SK-N-SH treated with all-trans-retinoic acid at 6 μM for 48 hours (cell line): Measurements from ENCODE around the gene RASGRF2.

ENCODE experiments used
- ATAC-seq: fragments of 200-7000 bp; cut with Tn5 transposase; 3 replicates; pipeline ENCODE4 v1.9.1; 2020; ENCODE audit warnings: mild to moderate bottlenecking, moderate library complexity
- BACH2 ChIP-seq: fragments of 250-450 bp; sonication (Bioruptor Pico); IDR thresholded peaks from 2 replicates; pipeline ENCODE4 v1.9.0; 2021; ENCODE audit warnings: mild to moderate bottlenecking, borderline replicate concordance
- CREB5 ChIP-seq: fragments of 250-450 bp; sonication (Bioruptor Pico); IDR thresholded peaks from 2 replicates; pipeline ENCODE4 v1.5.1; 2020; ENCODE audit warnings: low read depth, mild to moderate bottlenecking, moderate library complexity
- CSRNP3 ChIP-seq: fragments of 250-450 bp; sonication (Bioruptor Pico); IDR thresholded peaks from 2 replicates; pipeline ENCODE4 v1.5.1; 2021; ENCODE audit warnings: mild to moderate bottlenecking, moderate library complexity
- GLIS3 ChIP-seq: fragments of 250-450 bp; sonication (Bioruptor Pico); IDR thresholded peaks from 2 replicates; pipeline ENCODE4 v1.5.0; 2020; ENCODE audit warnings: mild to moderate bottlenecking, moderate library complexity
- ISL1 ChIP-seq: fragments of 250-450 bp; sonication (Bioruptor Pico); IDR thresholded peaks from 2 replicates; pipeline ENCODE4 v2.1.2; 2022; ENCODE audit warnings: mild to moderate bottlenecking, moderate library complexity
- PATZ1 ChIP-seq: fragments of 250-450 bp; sonication (Bioruptor Pico); IDR thresholded peaks from 2 replicates; pipeline ENCODE4 v1.8.0; 2020; ENCODE audit warnings: mild to moderate bottlenecking, moderate library complexity, borderline replicate concordance
- PPARA ChIP-seq: fragments of 250-450 bp; sonication (Bioruptor Pico); IDR thresholded peaks from 2 replicates; pipeline ENCODE4 v1.5.0; 2020; ENCODE audit warnings: mild to moderate bottlenecking, borderline replicate concordance
- SNAI2 ChIP-seq: fragments of 250-450 bp; sonication (Bioruptor Pico); IDR thresholded peaks from 2 replicates; pipeline ENCODE4 v1.5.0; 2020; ENCODE audit warnings: mild to moderate bottlenecking, moderate library complexity
- TCF4 ChIP-seq: fragments of 250-450 bp; sonication (Bioruptor Pico); IDR thresholded peaks from 2 replicates; pipeline ENCODE4 v1.8.0; 2021; ENCODE audit warnings: mild to moderate bottlenecking, moderate library complexity, borderline replicate concordance
- TOX ChIP-seq: fragments of 250-450 bp; sonication (Bioruptor Pico); IDR thresholded peaks from 2 replicates; pipeline ENCODE4 v1.8.0; 2021; ENCODE audit warnings: mild to moderate bottlenecking, moderate library complexity, borderline replicate concordance
- TSHZ2 ChIP-seq: fragments of 250-450 bp; sonication (Bioruptor Pico); IDR thresholded peaks from 2 replicates; pipeline ENCODE4 v1.5.0; 2020; ENCODE audit warnings: mild to moderate bottlenecking, moderate library complexity
- ZC3H10 ChIP-seq: fragments of 250-450 bp; sonication (Bioruptor Pico); IDR thresholded peaks from 2 replicates; pipeline ENCODE4 v1.5.1; 2021; ENCODE audit warnings: mild to moderate bottlenecking, moderate library complexity
- ZFP3 ChIP-seq: fragments of 250-450 bp; sonication (Bioruptor Pico); IDR thresholded peaks from 2 replicates; pipeline ENCODE4 v1.5.0; 2020; ENCODE audit warnings: mild to moderate bottlenecking, moderate library complexity
- ZFP30 ChIP-seq: fragments of 450-650 bp; formaldehyde crosslinking; IDR thresholded peaks from 2 replicates; pipeline ENCODE4 v1.5.0; 2022; ENCODE audit warnings: mild to moderate bottlenecking, moderate library complexity
- ZNF565 ChIP-seq: fragments of 450-650 bp; formaldehyde crosslinking; conservative IDR thresholded peaks from 2 replicates; pipeline ENCODE4 v1.5.0; 2020; ENCODE audit warnings: low read depth, mild to moderate bottlenecking, moderate library complexity
- ZNF8 ChIP-seq: fragments of 450-650 bp; formaldehyde crosslinking; IDR thresholded peaks from 2 replicates; pipeline ENCODE4 v1.5.0; 2020; ENCODE audit warnings: mild to moderate bottlenecking, moderate library complexity

The RASGRF2 gene

GRCh38 chr5:81213070-81213469 is 252.9 kb downstream of the RASGRF2 start:
- TF ChIP-seq TCF4 (CRISPR knock-in tag) = no peak
- no peak for TF ChIP-seq ISL1 (CRISPR knock-in tag)
- TF ChIP-seq SNAI2 = no peak
- no peak for TF ChIP-seq ZC3H10
- no peak for TF ChIP-seq ZFP30 (CRISPR knock-in tag)
- no peak for TF ChIP-seq ZFP3 (CRISPR knock-in tag)
- TF ChIP-seq PPARA (CRISPR knock-in tag) = no peak
- no peak for ATAC-seq

- TF ChIP-seq ZC3H10 (no peak), ZNF8 (CRISPR knock-in tag) (no peak)
- ATAC-seq = no peak
Observed at GRCh38 chr5:81214848-81215247, 254.7 kb downstream of the RASGRF2 start.

GRCh38 chr5:81216152-81216551 is 256.0 kb downstream of the RASGRF2 start:
- TF ChIP-seq TSHZ2 = no peak
- TF ChIP-seq TOX = no peak
- no peak for ATAC-seq

GRCh38 chr5:81219389-81219788 is 259.2 kb downstream of the RASGRF2 start:
- ATAC-seq = no peak
- TF ChIP-seq SNAI2 (no peak), CSRNP3 (CRISPR knock-in tag) (no peak), ZFP30 (CRISPR knock-in tag) (no peak), ZNF565 (CRISPR knock-in tag) (no peak), TSHZ2 (no peak), BACH2 (CRISPR knock-in tag) (no peak), PATZ1 (CRISPR knock-in tag) (no peak)

GRCh38 chr5:81222285-81222684 is 262.1 kb downstream of the RASGRF2 start:
- TF ChIP-seq GLIS3 (CRISPR knock-in tag) (no peak), CREB5 (CRISPR knock-in tag) (no peak), ZNF565 (CRISPR knock-in tag) (no peak)
- ATAC-seq = no peak
